ENCODE measurements around the gene SI. TPM values are rescaled to one million over a fixed set of nuclear protein-coding genes. Genes with fewer than 3 reads are reported as not detected.

The SI gene
- total RNA-seq, 3 donors from 2014 or later = 6.5 to 58.6 (median 29.5) TPM

DNA sequence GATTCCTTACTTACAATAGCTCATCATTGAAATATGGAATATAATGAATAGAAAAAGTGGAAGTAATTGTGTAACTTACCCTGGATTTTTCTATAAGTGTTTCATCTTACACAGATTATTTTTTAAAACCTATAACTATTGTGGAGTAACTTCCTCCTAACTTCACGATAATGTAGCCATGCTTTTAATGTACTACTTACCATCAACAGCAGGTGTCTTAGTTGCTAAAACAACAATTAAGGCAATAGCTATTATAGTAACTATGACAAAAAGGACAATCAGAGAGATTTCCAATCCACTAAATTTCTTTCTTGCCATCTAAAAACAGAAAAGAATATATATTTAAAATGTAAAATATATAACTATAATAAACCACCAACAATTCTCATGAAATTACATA lies 2.6 kb downstream of the SI start:
- DNase-seq = no peak
- Histone ChIP-seq H3K36me3 (ENCODE audit: low read depth) (no peaks in the 10 kb centered on the region), H3K4me1 (ENCODE audit: low read depth) (no peaks in the 10 kb centered on the region), H3K4me3 (no peak overlapping the region), H3K9me3 (no peaks in the 10 kb centered on the region)
- intact Hi-C loops (cut with DNase I, micrococcal nuclease) = no loop called here
- TF ChIP-seq, protein P1, sequence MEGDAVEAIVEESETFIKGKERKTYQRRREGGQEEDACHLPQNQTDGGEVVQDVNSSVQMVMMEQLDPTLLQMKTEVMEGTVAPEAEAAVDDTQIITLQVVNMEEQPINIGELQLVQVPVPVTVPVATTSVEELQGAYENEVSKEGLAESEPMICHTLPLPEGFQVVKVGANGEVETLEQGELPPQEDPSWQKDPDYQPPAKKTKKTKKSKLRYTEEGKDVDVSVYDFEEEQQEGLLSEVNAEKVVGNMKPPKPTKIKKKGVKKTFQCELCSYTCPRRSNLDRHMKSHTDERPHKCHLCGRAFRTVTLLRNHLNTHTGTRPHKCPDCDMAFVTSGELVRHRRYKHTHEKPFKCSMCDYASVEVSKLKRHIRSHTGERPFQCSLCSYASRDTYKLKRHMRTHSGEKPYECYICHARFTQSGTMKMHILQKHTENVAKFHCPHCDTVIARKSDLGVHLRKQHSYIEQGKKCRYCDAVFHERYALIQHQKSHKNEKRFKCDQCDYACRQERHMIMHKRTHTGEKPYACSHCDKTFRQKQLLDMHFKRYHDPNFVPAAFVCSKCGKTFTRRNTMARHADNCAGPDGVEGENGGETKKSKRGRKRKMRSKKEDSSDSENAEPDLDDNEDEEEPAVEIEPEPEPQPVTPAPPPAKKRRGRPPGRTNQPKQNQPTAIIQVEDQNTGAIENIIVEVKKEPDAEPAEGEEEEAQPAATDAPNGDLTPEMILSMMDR (IDR thresholded peaks at IDR 0.05) = no peak
- ATAC-seq = no peak

DNA sequence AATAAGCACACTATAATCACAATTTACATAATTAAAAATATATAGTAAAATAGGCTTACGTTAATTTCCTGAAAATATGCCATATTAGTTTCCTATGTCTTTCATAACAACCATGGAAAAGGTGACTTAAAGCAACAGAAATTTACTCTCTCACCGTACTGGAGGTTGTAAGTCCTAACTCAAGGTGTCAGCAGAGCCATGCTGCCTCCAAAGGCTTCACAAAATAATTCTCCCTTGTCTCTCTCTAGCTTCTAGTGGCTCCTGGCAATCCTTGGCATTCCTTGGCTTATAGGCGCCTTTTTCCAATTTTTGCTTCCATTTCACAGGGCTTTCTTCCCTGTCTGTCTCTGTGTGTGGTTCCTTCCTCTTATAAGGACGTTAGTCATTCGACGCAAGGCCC lies 7.6 kb downstream of the SI start:
- Histone ChIP-seq H3K9me3 (no peaks in the 10 kb centered on the region), H3K4me1 (ENCODE audit: low read depth) (no peaks in the 10 kb centered on the region), H3K36me3 (ENCODE audit: low read depth) (no peaks in the 10 kb centered on the region), H3K4me3 (no peak overlapping the region)
- TF ChIP-seq, protein P1 (IDR thresholded peaks at IDR 0.05) = no peak
- intact Hi-C loops (cut with DNase I, micrococcal nuclease) = no loop called here
- peak in 1 of 3 donors; percentile 15 for DNase-seq
- ATAC-seq = no peak

DNA sequence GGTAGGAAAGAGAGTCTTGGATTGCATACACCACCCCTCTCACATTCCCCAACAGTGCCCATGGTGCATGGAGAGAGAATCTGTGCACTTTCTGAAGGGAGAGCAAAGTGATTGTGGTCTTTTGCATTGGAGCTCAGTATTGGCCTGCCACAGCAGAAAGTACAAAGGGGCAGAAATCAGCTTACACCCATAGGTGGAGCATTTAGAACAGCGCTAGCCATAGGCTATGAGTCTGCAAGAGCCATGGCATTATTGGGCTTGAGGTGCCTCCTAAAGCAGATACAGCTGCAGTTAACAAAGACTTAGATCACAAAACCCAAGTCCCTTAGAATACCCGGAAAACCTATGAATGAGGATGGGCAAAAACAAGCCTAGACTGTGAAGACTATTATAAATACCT lies 21.8 kb downstream of the SI start:
- no peaks in the 10 kb centered on the region for H3K9me3 ChIP-seq
- intact Hi-C loops (cut with DNase I, micrococcal nuclease) = no loop called here
- no peaks in the 10 kb centered on the region for H3K36me3 ChIP-seq (ENCODE audit: low read depth)
- no peak for DNase-seq
- ATAC-seq = no peak
- no peak overlapping the region for H3K4me3 ChIP-seq
- TF ChIP-seq, protein P1 (IDR thresholded peaks at IDR 0.05) = no peak
- no peaks in the 10 kb centered on the region for H3K4me1 ChIP-seq (ENCODE audit: low read depth)

DNA sequence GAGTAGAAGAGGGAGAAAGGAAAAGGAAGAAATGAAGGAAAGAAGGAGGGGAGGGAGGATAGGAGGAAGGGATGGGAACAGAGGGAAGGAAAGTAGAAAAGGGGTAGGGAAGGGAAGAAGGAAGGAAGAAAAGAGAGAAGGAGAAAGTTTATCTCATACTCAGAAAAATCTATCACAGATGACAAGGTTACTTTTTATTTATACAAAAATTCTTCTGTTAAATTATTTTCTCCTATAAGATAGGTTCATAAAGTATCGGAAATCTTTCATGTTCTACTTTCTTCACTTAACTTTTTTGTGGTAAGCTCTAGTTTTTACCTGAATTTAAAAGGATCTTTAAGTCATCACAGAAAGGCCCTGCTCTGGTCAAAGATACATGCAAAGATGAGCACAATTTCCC lies 38.1 kb downstream of the SI start:
- no peaks in the 10 kb centered on the region for H3K36me3 ChIP-seq (ENCODE audit: low read depth)
- DNase-seq = no peak
- no peaks in the 10 kb centered on the region for H3K4me1 ChIP-seq (ENCODE audit: low read depth)
- intact Hi-C loops (cut with DNase I, micrococcal nuclease) = no loop called here
- no peak for ATAC-seq
- no peaks in the 10 kb centered on the region for H3K9me3 ChIP-seq
- TF ChIP-seq, protein P1 (IDR thresholded peaks at IDR 0.05) = no peak
- no peak overlapping the region for H3K4me3 ChIP-seq

DNA sequence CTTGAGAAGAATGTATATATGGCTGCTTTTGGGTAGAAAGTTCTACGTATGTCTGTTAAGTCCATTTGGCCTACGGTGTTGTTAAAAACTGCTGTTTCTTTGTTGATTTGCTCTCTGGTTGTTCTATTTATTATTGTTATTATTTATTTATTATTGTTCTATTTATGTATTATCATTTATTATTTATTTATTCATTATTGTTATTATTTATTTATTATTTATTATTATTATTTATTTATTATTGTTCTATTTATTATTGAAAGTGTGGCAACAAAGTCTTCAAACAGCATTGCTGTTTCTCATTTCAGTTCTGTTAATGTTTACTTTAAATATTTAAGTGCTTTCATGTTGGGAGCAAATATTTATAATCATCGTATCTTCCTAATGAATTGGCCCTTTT lies 66.7 kb downstream of the SI start:
- no peaks in the 10 kb centered on the region for H3K36me3 ChIP-seq (ENCODE audit: low read depth)
- ATAC-seq = no peak
- no peak overlapping the region for H3K4me3 ChIP-seq
- TF ChIP-seq, protein P1 (IDR thresholded peaks at IDR 0.05) = no peak
- no peak for DNase-seq
- H3K9me3 ChIP-seq = no peaks in the 10 kb centered on the region
- H3K4me1 ChIP-seq (ENCODE audit: low read depth) = no peaks in the 10 kb centered on the region
- intact Hi-C loops (cut with DNase I, micrococcal nuclease) = no loop called here

DNA sequence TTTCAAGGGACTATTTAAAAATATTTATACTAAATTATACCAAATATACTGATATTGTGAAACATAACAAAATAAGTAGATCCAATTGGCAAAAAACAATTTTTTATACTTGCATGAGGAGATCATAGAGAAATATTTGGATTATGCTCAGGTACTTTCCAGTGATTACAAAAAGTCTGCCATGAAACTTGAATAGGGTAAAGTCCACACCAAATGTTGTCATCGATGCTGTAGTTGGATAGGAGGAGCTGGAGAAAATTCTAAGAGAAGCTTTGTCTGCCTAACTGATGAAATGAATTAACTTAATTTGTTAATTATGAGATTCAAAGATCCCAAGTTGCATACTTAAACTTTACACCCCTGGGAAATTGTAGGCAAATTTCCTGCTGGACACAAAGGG lies 93.3 kb downstream of the SI start:
- Histone ChIP-seq H3K4me3 (no peak overlapping the region), H3K9me3 (no peaks in the 10 kb centered on the region), H3K36me3 (ENCODE audit: low read depth) (no peaks in the 10 kb centered on the region), H3K4me1 (ENCODE audit: low read depth) (no peaks in the 10 kb centered on the region)
- DNase-seq (no peak), ATAC-seq (no peak)
- intact Hi-C loops (cut with DNase I, micrococcal nuclease) = no loop called here
- TF ChIP-seq, protein P1 (IDR thresholded peaks at IDR 0.05) = no peak
